Endodermal cell (in vitro differentiated cells): ENCODE data around the gene BCL2L11. TPM values are rescaled to one million over a fixed set of nuclear protein-coding genes. Genes with fewer than 3 reads are reported as not detected.

Source experiments
- DNase-seq: peaks from one replicate; pipeline ENCODE4 v3.0.0-alpha.2; 2017
- H3K27ac ChIP-seq: 2 replicates; pipeline ENCODE4 v1.5.1; 2013; ENCODE audit warnings: mild to moderate bottlenecking, low read depth, low read length, moderate library complexity
- H3K27me3 ChIP-seq: 2 replicates; pipeline ENCODE4 v1.6.1; 2013; ENCODE audit warnings: mild to moderate bottlenecking, low read length, moderate library complexity; ENCODE audit not compliant: insufficient read depth, control insufficient read depth, poor library complexity, severe bottlenecking
- H3K36me3 ChIP-seq: 2 replicates; pipeline ENCODE4 v1.7.0; 2013; ENCODE audit warnings: mild to moderate bottlenecking, low read length, moderate library complexity; ENCODE audit not compliant: control insufficient read depth, insufficient read depth
- H3K4me1 ChIP-seq: one replicate; pipeline ENCODE4 v1.7.0; 2013; ENCODE audit warnings: low read length; ENCODE audit not compliant: control insufficient read depth, insufficient read depth
- H3K4me3 ChIP-seq: 2 replicates; pipeline ENCODE4 v1.5.1; 2013; ENCODE audit warnings: mild to moderate bottlenecking, low read length, moderate library complexity
- H3K9ac ChIP-seq: 2 replicates; pipeline ENCODE4 v1.6.1; 2013; ENCODE audit warnings: mild to moderate bottlenecking, low read length, moderate library complexity; ENCODE audit not compliant: poor library complexity, severe bottlenecking; ENCODE audit errors: extremely low read depth
- H3K9me3 ChIP-seq: 2 replicates; pipeline ENCODE4 v1.6.1; 2013; ENCODE audit warnings: mild to moderate bottlenecking, low read length, moderate library complexity; ENCODE audit not compliant: control insufficient read depth
- H3K27ac Mint-ChIP-seq: 2 replicates; pipeline ENCODE4 v1.8.0; 2020; ENCODE audit warnings: mixed read lengths
- H3K27me3 Mint-ChIP-seq: 2 replicates; pipeline ENCODE4 v1.8.0; 2021; ENCODE audit warnings: mild to moderate bottlenecking, mixed read lengths; ENCODE audit not compliant: insufficient read depth
- H3K36me3 Mint-ChIP-seq: 2 replicates; pipeline ENCODE4 v1.8.0; 2020; ENCODE audit warnings: low read depth, mixed read lengths
- H3K4me1 Mint-ChIP-seq: 2 replicates; pipeline ENCODE4 v1.8.0; 2020; ENCODE audit warnings: mixed read lengths
- H3K4me3 Mint-ChIP-seq: 2 replicates; pipeline ENCODE4 v1.8.0; 2020; ENCODE audit warnings: mild to moderate bottlenecking, moderate library complexity, mixed read lengths
- H3K9me3 Mint-ChIP-seq: 2 replicates; pipeline ENCODE4 v1.8.0; 2020; ENCODE audit warnings: mild to moderate bottlenecking, mixed read lengths
- WGBS, 2 experiments: methylation state at CpG; one replicate each; pipeline versions ENCODE4 v1.1.5 to v1.1.7; 2013; ENCODE audit warnings: missing lambda C conversion rate in 2 of 2, mixed read lengths in 1 of 2; ENCODE audit not compliant: insufficient coverage in 1 of 2, insufficient read length in 1 of 2; 5-methylcytosine and 5-hydroxymethylcytosine counted together
- total RNA-seq, 2 donors: library from RNA; stranded (reverse); fragmentation: NEBNext Ultra II Directional in 1 of 2; extraction: Animal tissue kit (Norgen Biotek cat#: 25700) in 1 of 2; gene quantifications; 2 replicates in 1 of 2; 3 replicates in 1 of 2; pipeline ENCODE4 v1.2.1, GENCODE V29; 2021
- TF ChIP-seq, protein P1 (sequence below): fragments of 200-600 bp; sonication (generic); conservative IDR thresholded peaks from 2 replicates; pipeline ENCODE4 v1.5.0; 2021; ENCODE audit warnings: antibody characterized with exemption, mild to moderate bottlenecking

The BCL2L11 gene
- total RNA-seq, 2 donors from 2014 or later = 16.7 to 21.0 TPM

DNA sequence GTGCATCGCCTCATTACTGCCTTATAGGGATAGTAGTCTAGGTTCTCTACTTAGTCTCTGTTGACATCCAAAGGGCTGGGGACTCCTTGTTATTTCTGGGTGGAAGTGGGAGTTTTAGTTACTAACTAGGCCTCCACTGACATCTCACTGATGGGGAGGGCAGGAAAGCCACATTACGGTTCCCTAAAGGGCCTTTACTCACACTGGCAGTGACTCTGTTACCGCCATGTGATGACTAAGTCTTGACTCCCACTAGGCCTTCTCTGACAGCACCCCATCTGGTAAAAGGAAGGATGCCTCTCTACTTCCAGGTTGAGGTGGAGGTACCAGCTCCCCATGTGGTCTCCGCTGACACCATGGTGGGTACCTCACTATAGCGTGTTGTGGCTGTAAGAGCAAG is 14.0 kb upstream of the BCL2L11 start:
- H3K27ac Mint-ChIP-seq = no peak overlapping the region
- H3K27me3 Mint-ChIP-seq = no peaks in the 10 kb centered on the region
- H3K9me3 ChIP-seq = no peaks in the 10 kb centered on the region
- no peak overlapping the region for H3K4me3 Mint-ChIP-seq
- no peaks in the 10 kb centered on the region for H3K36me3 ChIP-seq
- H3K4me1 ChIP-seq = no peaks in the 10 kb centered on the region
- no peaks in the 10 kb centered on the region for H3K9me3 Mint-ChIP-seq
- TF ChIP-seq, protein P1, sequence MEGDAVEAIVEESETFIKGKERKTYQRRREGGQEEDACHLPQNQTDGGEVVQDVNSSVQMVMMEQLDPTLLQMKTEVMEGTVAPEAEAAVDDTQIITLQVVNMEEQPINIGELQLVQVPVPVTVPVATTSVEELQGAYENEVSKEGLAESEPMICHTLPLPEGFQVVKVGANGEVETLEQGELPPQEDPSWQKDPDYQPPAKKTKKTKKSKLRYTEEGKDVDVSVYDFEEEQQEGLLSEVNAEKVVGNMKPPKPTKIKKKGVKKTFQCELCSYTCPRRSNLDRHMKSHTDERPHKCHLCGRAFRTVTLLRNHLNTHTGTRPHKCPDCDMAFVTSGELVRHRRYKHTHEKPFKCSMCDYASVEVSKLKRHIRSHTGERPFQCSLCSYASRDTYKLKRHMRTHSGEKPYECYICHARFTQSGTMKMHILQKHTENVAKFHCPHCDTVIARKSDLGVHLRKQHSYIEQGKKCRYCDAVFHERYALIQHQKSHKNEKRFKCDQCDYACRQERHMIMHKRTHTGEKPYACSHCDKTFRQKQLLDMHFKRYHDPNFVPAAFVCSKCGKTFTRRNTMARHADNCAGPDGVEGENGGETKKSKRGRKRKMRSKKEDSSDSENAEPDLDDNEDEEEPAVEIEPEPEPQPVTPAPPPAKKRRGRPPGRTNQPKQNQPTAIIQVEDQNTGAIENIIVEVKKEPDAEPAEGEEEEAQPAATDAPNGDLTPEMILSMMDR = no peak
- 89 to 93% methylated on average over 2 to 5 of the region's 5 CpGs for WGBS, 2 experiments
- no peaks in the 10 kb centered on the region for H3K27me3 ChIP-seq
- no peaks in the 10 kb centered on the region for H3K36me3 Mint-ChIP-seq
- no peak for DNase-seq
- H3K27ac ChIP-seq = no peak overlapping the region
- H3K4me1 Mint-ChIP-seq = no peaks in the 10 kb centered on the region
- no peak overlapping the region for H3K9ac ChIP-seq
- no peak overlapping the region for H3K4me3 ChIP-seq

DNA sequence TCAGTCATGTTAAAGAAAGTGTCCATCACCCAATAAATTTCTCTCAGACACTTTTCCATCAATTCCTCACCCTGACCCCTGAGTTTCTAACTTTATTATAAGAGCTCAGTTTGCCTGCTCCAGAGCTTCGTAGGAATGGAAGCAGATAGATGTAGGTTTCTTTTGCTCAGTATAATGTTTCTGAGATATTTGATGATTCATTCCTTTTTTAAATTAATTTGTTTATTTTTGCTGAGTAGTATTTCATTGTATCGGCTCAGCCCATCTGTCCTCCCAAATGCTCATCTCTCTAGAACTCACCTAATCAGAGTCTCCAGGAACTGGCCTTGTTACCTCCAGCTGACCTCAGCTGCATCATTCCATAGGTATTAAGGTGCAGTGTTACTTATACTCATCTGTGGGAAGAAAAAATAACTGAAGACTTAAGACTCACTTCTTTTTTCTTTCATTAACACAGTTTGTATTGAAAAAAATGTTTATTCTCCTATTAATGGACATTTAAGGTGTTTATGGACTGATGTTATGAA is 11.9 kb upstream of the BCL2L11 start:
- WGBS, 2 experiments = 85% methylated on average over 2 of the region's 2 CpGs; no CpG with 5 or more reads in 1 of the 2 experiments

DNA sequence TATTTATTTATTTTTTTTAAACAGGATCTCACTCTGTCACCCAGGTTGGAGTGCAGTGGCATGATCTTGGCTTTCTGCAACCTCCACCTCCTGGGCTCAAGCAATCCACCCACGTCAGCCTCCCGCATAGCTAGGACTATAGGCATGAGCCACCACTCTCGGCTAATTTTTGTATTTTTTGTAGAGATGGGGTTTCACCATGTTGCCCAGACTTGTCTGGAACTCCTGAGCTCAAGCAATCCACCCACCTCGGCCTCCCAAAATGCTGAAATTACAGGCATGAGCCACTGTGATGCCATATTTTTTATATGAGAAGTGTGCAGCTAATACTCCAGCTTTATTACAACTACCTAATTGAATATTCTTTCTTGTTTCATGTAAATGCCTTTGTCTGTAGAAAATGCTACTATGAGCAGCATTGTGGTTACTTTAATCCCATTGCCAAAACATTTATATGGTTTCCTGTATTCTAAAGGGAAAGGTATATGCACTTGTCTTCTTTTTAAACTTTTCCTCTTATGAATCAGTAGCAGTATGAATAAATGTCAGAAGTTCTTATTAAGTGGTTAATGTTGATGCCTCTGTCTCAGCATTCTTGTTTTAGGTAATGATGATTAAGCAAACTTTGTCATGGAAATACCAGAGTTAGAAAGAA is 9.5 kb upstream of the BCL2L11 start:
- H3K9me3 Mint-ChIP-seq = no peaks in the 10 kb centered on the region
- Histone ChIP-seq H3K9me3 (no peaks in the 10 kb centered on the region), H3K27me3 (peaks cover 8% of the 10 kb centered on the region), H3K4me3 (no peak overlapping the region), H3K4me1 (peaks cover 8% of the 10 kb centered on the region), H3K36me3 (no peaks in the 10 kb centered on the region), H3K9ac (no peak overlapping the region), H3K27ac (no peak overlapping the region)
- H3K27me3 Mint-ChIP-seq = peaks cover 5% of the 10 kb centered on the region
- 94% methylated on average over 3 to 4 of the region's 4 CpGs for WGBS, 2 experiments
- TF ChIP-seq, protein P1 = no peak
- H3K4me1 Mint-ChIP-seq = peaks cover 10% of the 10 kb centered on the region
- no peak for DNase-seq
- H3K27ac Mint-ChIP-seq = no peak overlapping the region
- no peaks in the 10 kb centered on the region for H3K36me3 Mint-ChIP-seq
- H3K4me3 Mint-ChIP-seq = no peak overlapping the region

More for the DNA sequence above, 11.9 kb upstream of the BCL2L11 start:
- DNase-seq = no peak
- H3K36me3 ChIP-seq = no peaks in the 10 kb centered on the region
- Mint-ChIP-seq H3K4me1 (peaks cover 5% of the 10 kb centered on the region), H3K27me3 (no peaks in the 10 kb centered on the region), H3K4me3 (no peak overlapping the region), H3K27ac (no peak overlapping the region), H3K9me3 (no peaks in the 10 kb centered on the region), H3K36me3 (no peaks in the 10 kb centered on the region)
- no peak overlapping the region for H3K4me3 ChIP-seq
- no peaks in the 10 kb centered on the region for H3K9me3 ChIP-seq
- no peak overlapping the region for H3K9ac ChIP-seq
- TF ChIP-seq, protein P1 = no peak
- no peak overlapping the region for H3K27ac ChIP-seq
- peaks cover 4% of the 10 kb centered on the region for H3K4me1 ChIP-seq
- H3K27me3 ChIP-seq = no peaks in the 10 kb centered on the region
